GM13976 (cell line): ENCODE data around the gene MAP1A.

Experiments
- DNase-seq: peaks from one replicate; pipeline ENCODE4 v3.0.0; 2012; ENCODE audit warnings: low spot score
- in situ Hi-C: fragments of 300-500 bp; cut with MboI; formaldehyde crosslinking; loops from one replicate; pipeline ENCODE4 v1.12.0; 2022; ENCODE audit warnings: low sequenced_read_pairs, mixed read lengths, inconsistent platforms; ENCODE audit not compliant: unreplicated experiment
- TF ChIP-seq, protein P1 (sequence below): IDR thresholded peaks from 2 replicates; pipeline ENCODE4 v1.5.1; 2012; ENCODE audit warnings: borderline replicate concordance, mild to moderate bottlenecking; ENCODE audit not compliant: insufficient read depth; ENCODE audit errors: extremely low read depth, missing control alignments, control extremely low read depth

The MAP1A gene

GRCh38 chr15:43523646-43524045 is 6.2 kb downstream of the MAP1A start:
- DNase-seq = no peak
- TF ChIP-seq, protein P1, sequence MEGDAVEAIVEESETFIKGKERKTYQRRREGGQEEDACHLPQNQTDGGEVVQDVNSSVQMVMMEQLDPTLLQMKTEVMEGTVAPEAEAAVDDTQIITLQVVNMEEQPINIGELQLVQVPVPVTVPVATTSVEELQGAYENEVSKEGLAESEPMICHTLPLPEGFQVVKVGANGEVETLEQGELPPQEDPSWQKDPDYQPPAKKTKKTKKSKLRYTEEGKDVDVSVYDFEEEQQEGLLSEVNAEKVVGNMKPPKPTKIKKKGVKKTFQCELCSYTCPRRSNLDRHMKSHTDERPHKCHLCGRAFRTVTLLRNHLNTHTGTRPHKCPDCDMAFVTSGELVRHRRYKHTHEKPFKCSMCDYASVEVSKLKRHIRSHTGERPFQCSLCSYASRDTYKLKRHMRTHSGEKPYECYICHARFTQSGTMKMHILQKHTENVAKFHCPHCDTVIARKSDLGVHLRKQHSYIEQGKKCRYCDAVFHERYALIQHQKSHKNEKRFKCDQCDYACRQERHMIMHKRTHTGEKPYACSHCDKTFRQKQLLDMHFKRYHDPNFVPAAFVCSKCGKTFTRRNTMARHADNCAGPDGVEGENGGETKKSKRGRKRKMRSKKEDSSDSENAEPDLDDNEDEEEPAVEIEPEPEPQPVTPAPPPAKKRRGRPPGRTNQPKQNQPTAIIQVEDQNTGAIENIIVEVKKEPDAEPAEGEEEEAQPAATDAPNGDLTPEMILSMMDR = no peak
- in situ Hi-C loops = no loop called here

- in situ Hi-C loops = no loop called here
- DNase-seq = peak; percentile 20
- TF ChIP-seq, protein P1 = no peak
Measured at GRCh38 chr15:43524254-43524845, 6.9 kb downstream of the MAP1A start.

DNA sequence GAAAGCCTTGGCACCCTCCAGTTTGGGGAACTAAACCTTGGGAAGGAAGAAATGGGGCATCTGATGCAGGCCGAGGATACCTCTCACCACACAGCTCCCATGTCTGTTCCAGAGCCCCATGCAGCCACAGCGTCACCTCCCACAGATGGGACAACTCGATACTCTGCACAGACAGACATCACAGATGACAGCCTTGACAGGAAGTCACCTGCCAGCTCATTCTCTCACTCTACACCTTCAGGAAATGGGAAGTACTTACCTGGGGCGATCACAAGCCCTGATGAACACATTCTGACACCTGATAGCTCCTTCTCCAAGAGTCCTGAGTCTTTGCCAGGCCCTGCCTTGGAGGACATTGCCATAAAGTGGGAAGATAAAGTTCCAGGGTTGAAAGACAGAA is 7.7 kb downstream of the MAP1A start:
- TF ChIP-seq, protein P1 = no peak
- peak; percentile 5 for DNase-seq
- in situ Hi-C loops = no loop called here

DNA sequence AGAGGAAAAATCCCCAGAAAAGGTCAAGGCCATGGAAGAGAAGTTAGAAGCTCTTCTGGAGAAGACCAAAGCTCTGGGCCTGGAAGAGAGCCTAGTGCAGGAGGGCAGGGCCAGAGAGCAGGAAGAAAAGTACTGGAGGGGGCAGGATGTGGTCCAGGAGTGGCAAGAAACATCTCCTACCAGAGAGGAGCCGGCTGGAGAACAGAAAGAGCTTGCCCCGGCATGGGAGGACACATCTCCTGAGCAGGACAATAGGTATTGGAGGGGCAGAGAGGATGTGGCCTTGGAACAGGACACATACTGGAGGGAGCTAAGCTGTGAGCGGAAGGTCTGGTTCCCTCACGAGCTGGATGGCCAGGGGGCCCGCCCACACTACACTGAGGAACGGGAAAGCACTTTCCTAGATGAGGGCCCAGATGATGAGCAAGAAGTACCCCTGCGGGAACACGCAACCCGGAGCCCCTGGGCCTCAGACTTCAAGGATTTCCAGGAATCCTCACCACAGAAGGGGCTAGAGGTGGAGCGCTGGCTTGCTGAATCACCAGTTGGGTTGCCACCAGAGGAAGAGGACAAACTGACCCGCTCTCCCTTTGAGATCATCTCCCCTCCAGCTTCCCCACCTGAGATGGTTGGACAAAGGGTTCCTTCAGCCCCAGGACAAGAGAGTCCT is 9.0 kb downstream of the MAP1A start:
- no peak for DNase-seq
- TF ChIP-seq, protein P1 = no peak

GRCh38 chr15:43527016-43527801 is 9.8 kb downstream of the MAP1A start:
- TF ChIP-seq, protein P1 = no peak
- in situ Hi-C loops = no loop called here
- no peak for DNase-seq

More for the DNA sequence above, 9.0 kb downstream of the MAP1A start:
- in situ Hi-C loops = no loop called here

- DNase-seq = no peak
- TF ChIP-seq, protein P1 = no peak
- in situ Hi-C loops = no loop called here
Measured at GRCh38 chr15:43527802-43528541, 10.6 kb downstream of the MAP1A start.
